ENCODE measurements around the gene PLEKHG4. TPM values are rescaled to one million over a fixed set of nuclear protein-coding genes. Genes with fewer than 3 reads are reported as not detected.
A peak's percentile ranks its signal among the peaks of the same experiment; 100 is the strongest.

The PLEKHG4 gene
- total RNA-seq, 3 donors from 2014 or later = 8.0 to 15.4 (median 10.5) TPM

GRCh38 chr16:67327743-67328142, 48.4 kb downstream of the PLEKHG4 start:
- H3K36me3 ChIP-seq (ENCODE audit: low read depth) = no peaks in the 10 kb centered on the region
- no peaks in the 10 kb centered on the region for H3K9me3 ChIP-seq
- ATAC-seq (no peak), DNase-seq (no peak)
- TF ChIP-seq CTCF (IDR thresholded peaks at IDR 0.05) = no peak
- no peak overlapping the region for H3K4me3 ChIP-seq
- H3K4me1 ChIP-seq (ENCODE audit: low read depth) = peaks cover 8% of the 10 kb centered on the region
- intact Hi-C loops (cut with DNase I, micrococcal nuclease) = no loop called here

- Histone ChIP-seq H3K4me1 (ENCODE audit: low read depth) (peaks cover 8% of the 10 kb centered on the region), H3K4me3 (no peak overlapping the region), H3K36me3 (ENCODE audit: low read depth) (no peaks in the 10 kb centered on the region), H3K9me3 (no peaks in the 10 kb centered on the region)
- intact Hi-C loops (cut with DNase I, micrococcal nuclease) = no loop called here
- ATAC-seq = no peak
- DNase-seq = no peak
- no peak for TF ChIP-seq CTCF (IDR thresholded peaks at IDR 0.05)
These were observed 50.6 kb downstream of the PLEKHG4 start for GRCh38 chr16:67329901-67330300.

- ATAC-seq = no peak
- intact Hi-C loops (cut with DNase I, micrococcal nuclease) = no loop called here
These were observed 54.0 kb downstream of the PLEKHG4 start for GRCh38 chr16:67333315-67333714.

GRCh38 chr16:67336116-67336515, 56.8 kb downstream of the PLEKHG4 start:
- no peak for TF ChIP-seq CTCF (IDR thresholded peaks at IDR 0.05)
- intact Hi-C loops (cut with DNase I, micrococcal nuclease) = no loop called here

More at GRCh38 chr16:67333315-67333714, 54.0 kb downstream of the PLEKHG4 start:
- no peak for TF ChIP-seq CTCF (IDR thresholded peaks at IDR 0.05)
- no peak overlapping the region for H3K4me3 ChIP-seq
- H3K9me3 ChIP-seq = no peaks in the 10 kb centered on the region
- no peak for DNase-seq
- no peaks in the 10 kb centered on the region for H3K36me3 ChIP-seq (ENCODE audit: low read depth)
- peaks cover 2% of the 10 kb centered on the region for H3K4me1 ChIP-seq (ENCODE audit: low read depth)

GRCh38 chr16:67336648-67337047, 57.3 kb downstream of the PLEKHG4 start:
- Histone ChIP-seq H3K4me1 (ENCODE audit: low read depth) (no peaks in the 10 kb centered on the region), H3K4me3 (no peak overlapping the region), H3K9me3 (no peaks in the 10 kb centered on the region), H3K36me3 (ENCODE audit: low read depth) (no peaks in the 10 kb centered on the region)
- ATAC-seq = no peak
- no peak for DNase-seq
- no peak for TF ChIP-seq CTCF (IDR thresholded peaks at IDR 0.05)
- intact Hi-C loops (cut with DNase I, micrococcal nuclease) = no loop called here

More at GRCh38 chr16:67336116-67336515, 56.8 kb downstream of the PLEKHG4 start:
- H3K36me3 ChIP-seq (ENCODE audit: low read depth) = no peaks in the 10 kb centered on the region
- ATAC-seq = peak; percentile 8
- no peak overlapping the region for H3K4me3 ChIP-seq
- H3K9me3 ChIP-seq = no peaks in the 10 kb centered on the region
- no peaks in the 10 kb centered on the region for H3K4me1 ChIP-seq (ENCODE audit: low read depth)
- no peak for DNase-seq

Other genes with a start within 250 kb of the PLEKHG4 start
- gene PHAF1, start 169.6 kb upstream of the PLEKHG4 start, total RNA-seq = 10 to 100 TPM; 13.3 to 15.7 (median 13.6) TPM
- 1 to 10 TPM; 1.5 to 8.4 (median 4.0) TPM for gene B3GNT9, start 128.5 kb upstream of the PLEKHG4 start, total RNA-seq
- gene TRADD, start 119.6 kb upstream of the PLEKHG4 start, total RNA-seq = 10 to 100 TPM; 21.0 to 27.4 (median 26.6) TPM
- 10 to 100 TPM; 23.3 to 33.8 (median 24.5) TPM for gene FBXL8, start 119.6 kb upstream of the PLEKHG4 start, total RNA-seq
- gene HSF4, start 114.8 kb upstream of the PLEKHG4 start, total RNA-seq = 100 to 1,000 TPM in 1 of 3 donors, 10 to 100 TPM in 2; 26.0 to 113 (median 64.4) TPM
- 10 to 100 TPM; 23.5 to 35.9 (median 32.0) TPM for gene NOL3, start 109.0 kb upstream of the PLEKHG4 start, total RNA-seq
- 10 to 100 TPM; 24.8 to 35.1 (median 29.2) TPM for gene MATCAP1, start 95.6 kb upstream of the PLEKHG4 start, total RNA-seq
- 1 to 10 TPM; 2.6 to 6.8 (median 2.7) TPM for gene EXOC3L1, start 89.4 kb upstream of the PLEKHG4 start, total RNA-seq
- 10 to 100 TPM; 70.5 to 77.4 (median 72.9) TPM for gene E2F4, start 87.4 kb upstream of the PLEKHG4 start, total RNA-seq
- 10 to 100 TPM; 25.4 to 68.0 (median 42.1) TPM for gene ELMO3, start 80.4 kb upstream of the PLEKHG4 start, total RNA-seq
- gene TMEM208, start 52.4 kb upstream of the PLEKHG4 start, total RNA-seq = 10 to 100 TPM; 30.8 to 39.6 (median 36.1) TPM
- 10 to 100 TPM; 30.7 to 36.5 (median 34.1) TPM for gene FHOD1, start 32.1 kb upstream of the PLEKHG4 start, total RNA-seq
- 1 to 10 TPM; 1.7 to 2.6 (median 1.9) TPM for gene SLC9A5, start 30.6 kb upstream of the PLEKHG4 start, total RNA-seq
- under 1 TPM in 1 of 3 donors, not detected in 2; 0.05 TPM for gene KCTD19, start 47.2 kb downstream of the PLEKHG4 start, total RNA-seq
- 1 to 10 TPM in 1 of 3 donors, under 1 TPM in 1, not detected in 1; 0.90 to 1.5 TPM for gene LRRC36, start 47.3 kb downstream of the PLEKHG4 start, total RNA-seq
- gene TPPP3, start 114.0 kb downstream of the PLEKHG4 start, total RNA-seq = 10 to 100 TPM in 1 of 3 donors, 1 to 10 TPM in 2; 3.8 to 23.8 (median 4.8) TPM
- gene ZDHHC1, start 136.9 kb downstream of the PLEKHG4 start, total RNA-seq = 10 to 100 TPM in 1 of 3 donors, 1 to 10 TPM in 2; 9.2 to 12.3 (median 10.0) TPM
- 100 to 1,000 TPM; 322 to 765 (median 646) TPM for gene HSD11B2, start 151.6 kb downstream of the PLEKHG4 start, total RNA-seq
- 100 to 1,000 TPM; 152 to 253 (median 228) TPM for gene ATP6V0D1, start 201.6 kb downstream of the PLEKHG4 start, total RNA-seq
- not detected for gene AGRP, start 204.0 kb downstream of the PLEKHG4 start, total RNA-seq
- gene RIPOR1, start 249.3 kb downstream of the PLEKHG4 start, total RNA-seq = 10 to 100 TPM; 10.9 to 74.7 (median 20.5) TPM